ENCODE measurements around the gene SPEM3. TPM values are rescaled to one million over a fixed set of nuclear protein-coding genes. Genes with fewer than 3 reads are reported as not detected.

Gene SPEM3
- total RNA-seq (2014; rRNA removed; shearing (Covaris generic)) (not detected in 2 replicates), total RNA-seq (2022) (not detected in 2 replicates), Bru-seq, nascent RNA (not detected), BruChase-seq, experiment 1, labeled RNA remaining after a 6-hour chase (not detected), BruChase-seq, experiment 2, labeled RNA remaining after a 2-hour chase (percentile 5 among the genes with signal in this experiment)
- long read RNA-seq = 0 reads

- ChIA-PET POLR2A (no interaction called here), CTCF (ENCODE audit: unreplicated experiment) (no interaction called here)
- Histone ChIP-seq H3K9me2 (ENCODE audit: insufficient read depth, low read length) (no peaks in the 10 kb centered on the region), H2AFZ (ENCODE audit: low read length) (no peak within 1 kb of the TSS), H3K36me3 (ENCODE audit: insufficient read depth, low read length) (no peaks in the 10 kb centered on the region), H4K20me1 (ENCODE audit: insufficient read depth, low read length) (no peaks in the 10 kb centered on the region), H3K79me2 (ENCODE audit: insufficient read depth, low read depth, low read length) (no peaks in the 10 kb centered on the region), H3K4me2 (ENCODE audit: low read length) (no peak within 1 kb of the TSS), H3K9me3 (ENCODE audit: low read length) (no peaks in the 10 kb centered on the region), H3K4me3 (ENCODE audit: low read depth, low read length, poor library complexity, severe bottlenecking) (no peak within 1 kb of the TSS), H3K4me1 (ENCODE audit: insufficient read depth, low read length, poor library complexity, severe bottlenecking) (no peaks in the 10 kb centered on the region), H3K27ac (ENCODE audit: low read depth, low read length, poor library complexity, severe bottlenecking) (no peak within 1 kb of the TSS)
- no TSS peak for BruUV-seq (replicated peaks)
- TF ChIP-seq EZH2phosphoT487 (IDR thresholded peaks at IDR 0.05; ENCODE audit: borderline replicate concordance, low read depth, low read length) (no peak), CTCF (conservative IDR thresholded peaks at IDR 0.05; ENCODE audit: low read length) (no peak)
- intact Hi-C loops (cut with micrococcal nuclease; ENCODE audit: unreplicated experiment) = no loop called here
- DNase-seq (ENCODE audit: low spot score) = no peak
These were observed at the start of gene SPEM3 for GRCh38 chr17:7428557-7428956. TSS of gene SPEM3 (plus strand) at chr17:7428857. CDS start at chr17:7428903, 46 bp downstream.

GRCh38 chr17:7379134-7379533 is 49.5 kb upstream of the SPEM3 start:
- ChIA-PET POLR2A (no interaction called here), CTCF (ENCODE audit: unreplicated experiment) (no interaction called here)
- Histone ChIP-seq H4K20me1 (ENCODE audit: insufficient read depth, low read length) (no peaks in the 10 kb centered on the region), H3K4me1 (ENCODE audit: insufficient read depth, low read length, poor library complexity, severe bottlenecking) (peaks cover 4% of the 10 kb centered on the region), H3K36me3 (ENCODE audit: insufficient read depth, low read length) (no peaks in the 10 kb centered on the region), H3K4me3 (ENCODE audit: low read depth, low read length, poor library complexity, severe bottlenecking) (no peak overlapping the region), H3K79me2 (ENCODE audit: insufficient read depth, low read depth, low read length) (no peaks in the 10 kb centered on the region), H3K4me2 (ENCODE audit: low read length) (no peak overlapping the region), H3K9me2 (ENCODE audit: insufficient read depth, low read length) (no peaks in the 10 kb centered on the region), H2AFZ (ENCODE audit: low read length) (no peak overlapping the region), H3K9me3 (ENCODE audit: low read length) (0 out of 2 replicates have a peak, but pooled peaks cover 6% of the 10 kb centered on the region), H3K27ac (ENCODE audit: low read depth, low read length, poor library complexity, severe bottlenecking) (no peak overlapping the region)
- BruUV-seq (replicated peaks) = no TSS peak
- intact Hi-C loops (cut with micrococcal nuclease; ENCODE audit: unreplicated experiment) = no loop called here
- DNase-seq (ENCODE audit: low spot score) = no peak
- no peak for TF ChIP-seq CTCF (conservative IDR thresholded peaks at IDR 0.05; ENCODE audit: low read length)
- TF ChIP-seq EZH2phosphoT487 (IDR thresholded peaks at IDR 0.05; ENCODE audit: borderline replicate concordance, low read depth, low read length) = no peak

- H3K36me3 ChIP-seq (ENCODE audit: insufficient read depth, low read length) = no peaks in the 10 kb centered on the region
- ChIA-PET POLR2A (no interaction called here), CTCF (ENCODE audit: unreplicated experiment) (no interaction called here)
- H3K4me1 ChIP-seq (ENCODE audit: insufficient read depth, low read length, poor library complexity, severe bottlenecking) = peaks cover 11% of the 10 kb centered on the region
- no peaks in the 10 kb centered on the region for H3K79me2 ChIP-seq (ENCODE audit: insufficient read depth, low read depth, low read length)
- TF ChIP-seq EZH2phosphoT487 (IDR thresholded peaks at IDR 0.05; ENCODE audit: borderline replicate concordance, low read depth, low read length) (no peak), CTCF (conservative IDR thresholded peaks at IDR 0.05; ENCODE audit: low read length) (no peak)
- H4K20me1 ChIP-seq (ENCODE audit: insufficient read depth, low read length) = no peaks in the 10 kb centered on the region
- no peak overlapping the region for H3K4me2 ChIP-seq (ENCODE audit: low read length)
- no peak overlapping the region for H2AFZ ChIP-seq (ENCODE audit: low read length)
- intact Hi-C loops (cut with micrococcal nuclease; ENCODE audit: unreplicated experiment) = no loop called here
- H3K4me3 ChIP-seq (ENCODE audit: low read depth, low read length, poor library complexity, severe bottlenecking) = no peak overlapping the region
- BruUV-seq (replicated peaks) = no TSS peak
- H3K27ac ChIP-seq (ENCODE audit: low read depth, low read length, poor library complexity, severe bottlenecking) = no peak overlapping the region
- H3K9me3 ChIP-seq (ENCODE audit: low read length) = 0 out of 2 replicates have a peak, but pooled peaks cover 6% of the 10 kb centered on the region
- no peak for DNase-seq (ENCODE audit: low spot score)
- H3K9me2 ChIP-seq (ENCODE audit: insufficient read depth, low read length) = no peaks in the 10 kb centered on the region
These were observed 48.3 kb upstream of the SPEM3 start for GRCh38 chr17:7380321-7380720.
